Activated naive CD4-positive, alpha-beta T cell treated with anti-CD3 and anti-CD28 coated beads, Interleukin-2, amount 50 U/mL, for 72 hours (primary cell): ENCODE results near the gene EPM2A. TPM values are rescaled to one million over a fixed set of nuclear protein-coding genes. Genes with fewer than 3 reads are reported as not detected.
"Not testable (repeated sequence)": the region's sequence is repeated elsewhere in the genome, so short reads cannot be mapped to it uniquely, and the experiment has no call there.

Experiments
- ATAC-seq, 2 donors: fragments of 150-1000 bp; cut with Tn5 transposase; 2 replicates each; pipeline ENCODE4 v1.10.0; 2021; ENCODE audit warnings: mild to moderate bottlenecking in 2 of 2, moderate library complexity in 2 of 2
- DNase-seq, 2 donors: peaks; one replicate each; pipeline ENCODE4 v3.0.0; 2021 to 2022; ENCODE audit warnings: low spot score in 2 of 2
- H3K27ac Mint-ChIP-seq, 2 donors: one replicate each; pipeline ENCODE4 v1.8.0; 2022; ENCODE audit warnings: mild to moderate bottlenecking in 2 of 2, mixed read lengths in 2 of 2
- H3K36me3 Mint-ChIP-seq, 2 donors: one replicate each; pipeline ENCODE4 v1.8.0; 2022; ENCODE audit warnings: mixed read lengths in 2 of 2
- H3K9me3 Mint-ChIP-seq, 2 donors: one replicate each; pipeline ENCODE4 v1.8.0; 2022; ENCODE audit warnings: mixed read lengths in 2 of 2
- total RNA-seq, 2 donors: library from RNA; stranded (reverse); gene quantifications; one replicate each; pipeline ENCODE4 v1.2.3, GENCODE V29; 2022

EPM2A gene
- 1 to 10 TPM; 7.4 to 9.8 TPM for total RNA-seq

GRCh38 chr6:145735356-145736165 is at the start of gene EPM2A:
TSS of gene EPM2A (minus strand) at chr6:145735520. CDS start at chr6:145735498, 22 bp downstream.
- Mint-ChIP-seq H3K27ac (peak within 1 kb of the TSS; percentile 98 to 99), H3K9me3 (peaks cover 0 to 5% of the 10 kb centered on the region in 2 donors), H3K36me3 (peaks cover under 1 to 5% of the 10 kb centered on the region in 2 donors)
- DNase-seq (peak; percentile 69 to 81), ATAC-seq (peak; percentile 79 to 80)

GRCh38 chr6:145784683-145785082 is 49.4 kb upstream of the EPM2A start:
- Mint-ChIP-seq H3K27ac (no peak overlapping the region), H3K36me3 (peaks cover 3 to 14% of the 10 kb centered on the region in 2 donors), H3K9me3 (peaks cover 5 to 27% of the 10 kb centered on the region in 2 donors)
- DNase-seq (no peak), ATAC-seq (no peak)

GRCh38 chr6:145783796-145784195 is 48.5 kb upstream of the EPM2A start:
- DNase-seq, result no peak
- Mint-ChIP-seq H3K9me3 (peaks cover 4 to 25% of the 10 kb centered on the region in 2 donors), H3K27ac (no peak overlapping the region), H3K36me3 (peaks cover 0 to 11% of the 10 kb centered on the region in 2 donors)
- no peak for ATAC-seq

DNA sequence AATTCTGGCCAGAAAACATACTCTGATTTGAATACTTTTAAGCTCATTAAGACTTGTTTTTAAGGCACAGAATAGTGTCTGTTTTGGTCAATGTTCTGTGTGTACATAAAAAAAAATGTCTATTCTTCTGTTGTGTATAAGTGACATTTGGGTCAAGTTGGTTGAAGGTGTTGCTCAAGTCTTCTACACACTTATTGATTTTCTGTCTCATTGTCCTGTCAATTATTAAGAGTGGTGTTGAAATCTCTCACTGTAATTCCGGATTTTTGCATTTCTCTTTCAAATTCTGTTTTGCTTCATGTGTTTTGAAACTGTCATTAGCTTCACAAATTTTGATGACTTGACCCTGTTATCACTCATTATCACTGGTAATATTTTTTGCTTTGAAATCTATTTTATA is 37.5 kb upstream of the EPM2A start:
- Mint-ChIP-seq H3K9me3 (peaks cover 17 to 20% of the 10 kb centered on the region in 2 donors), H3K27ac (no peak overlapping the region), H3K36me3 (peaks cover 0 to 14% of the 10 kb centered on the region in 2 donors)
- ATAC-seq (no peak), DNase-seq (no peak)

- DNase-seq (no peak), ATAC-seq (no peak)
- Mint-ChIP-seq H3K9me3 (peaks cover 0 to 4% of the 10 kb centered on the region in 2 donors), H3K27ac (no peak overlapping the region), H3K36me3 (no peaks in the 10 kb centered on the region)
Observed at GRCh38 chr6:145765449-145765848, 30.1 kb upstream of the EPM2A start.

GRCh38 chr6:145763742-145764141 is 28.4 kb upstream of the EPM2A start:
- Mint-ChIP-seq H3K9me3 (no peaks in the 10 kb centered on the region), H3K36me3 (no peaks in the 10 kb centered on the region), H3K27ac (no peak overlapping the region)
- ATAC-seq, result no peak
- DNase-seq, result no peak

DNA sequence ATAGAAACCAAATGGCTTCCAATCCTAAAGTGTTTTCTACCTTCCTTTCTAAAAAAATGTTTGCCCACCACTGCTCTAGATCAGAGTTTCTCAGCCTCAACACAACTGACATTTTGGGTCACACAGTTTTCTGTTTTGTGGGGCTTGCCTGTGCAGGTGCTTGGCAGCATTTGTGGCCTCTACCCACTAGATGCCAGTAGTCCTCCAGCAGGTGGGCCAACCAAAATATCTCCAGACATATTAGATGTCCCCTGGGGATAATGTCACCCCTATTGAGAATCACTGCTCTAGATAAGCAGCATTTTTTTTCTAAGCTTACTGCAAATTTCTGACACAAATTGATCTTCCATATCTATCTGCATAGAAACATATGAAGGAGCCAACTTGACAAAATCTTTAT is 26.3 kb upstream of the EPM2A start:
- DNase-seq, result no peak
- ATAC-seq, result no peak
- Mint-ChIP-seq H3K27ac (no peak overlapping the region), H3K9me3 (no peaks in the 10 kb centered on the region), H3K36me3 (no peaks in the 10 kb centered on the region)

GRCh38 chr6:145758113-145758512 is 22.8 kb upstream of the EPM2A start:
- Mint-ChIP-seq H3K27ac (no peak overlapping the region), H3K36me3 (no peaks in the 10 kb centered on the region), H3K9me3 (no peaks in the 10 kb centered on the region)
- no peak for DNase-seq
- no peak for ATAC-seq

- no peaks in the 10 kb centered on the region for H3K36me3 Mint-ChIP-seq
- no peaks in the 10 kb centered on the region for H3K9me3 Mint-ChIP-seq
- DNase-seq (no peak), ATAC-seq (no peak)
- no peak overlapping the region for H3K27ac Mint-ChIP-seq
Observed at GRCh38 chr6:145756170-145756662, 20.9 kb upstream of the EPM2A start.

GRCh38 chr6:145755682-145756081 is 20.4 kb upstream of the EPM2A start:
- no peak overlapping the region for H3K27ac Mint-ChIP-seq
- no peak for DNase-seq
- H3K9me3 Mint-ChIP-seq, result no peaks in the 10 kb centered on the region
- no peak for ATAC-seq
- no peaks in the 10 kb centered on the region for H3K36me3 Mint-ChIP-seq

GRCh38 chr6:145752638-145753037 is 17.3 kb upstream of the EPM2A start:
- no peak for ATAC-seq

DNA sequence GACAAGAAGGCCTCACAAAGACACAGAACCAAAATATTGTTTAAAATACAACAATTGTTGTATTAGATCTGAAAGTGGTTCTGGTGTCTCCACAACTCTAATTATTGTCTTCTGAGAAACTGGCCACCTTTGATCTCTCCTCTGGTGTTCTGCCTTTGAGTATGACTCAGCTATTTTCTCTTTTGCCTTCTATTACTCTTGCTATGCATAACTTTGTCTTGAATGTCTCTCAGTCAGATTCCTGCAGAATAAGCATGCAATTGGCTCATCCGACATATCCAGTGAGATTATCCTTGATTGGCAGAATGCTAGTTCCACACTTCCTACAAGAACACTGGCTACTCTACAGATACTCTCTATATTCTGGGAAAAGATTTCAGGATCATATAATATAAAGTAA is 14.3 kb upstream of the EPM2A start:
- Mint-ChIP-seq H3K27ac (no peak overlapping the region), H3K36me3 (peaks cover 0 to 4% of the 10 kb centered on the region in 2 donors), H3K9me3 (peaks cover 0 to 5% of the 10 kb centered on the region in 2 donors)
- ATAC-seq (no peak), DNase-seq (no peak)

More at GRCh38 chr6:145752638-145753037, 17.3 kb upstream of the EPM2A start:
- H3K36me3 Mint-ChIP-seq, result no peaks in the 10 kb centered on the region
- no peak for DNase-seq
- H3K27ac Mint-ChIP-seq, result no peak overlapping the region
- peaks cover 0 to 5% of the 10 kb centered on the region in 2 donors for H3K9me3 Mint-ChIP-seq

DNA sequence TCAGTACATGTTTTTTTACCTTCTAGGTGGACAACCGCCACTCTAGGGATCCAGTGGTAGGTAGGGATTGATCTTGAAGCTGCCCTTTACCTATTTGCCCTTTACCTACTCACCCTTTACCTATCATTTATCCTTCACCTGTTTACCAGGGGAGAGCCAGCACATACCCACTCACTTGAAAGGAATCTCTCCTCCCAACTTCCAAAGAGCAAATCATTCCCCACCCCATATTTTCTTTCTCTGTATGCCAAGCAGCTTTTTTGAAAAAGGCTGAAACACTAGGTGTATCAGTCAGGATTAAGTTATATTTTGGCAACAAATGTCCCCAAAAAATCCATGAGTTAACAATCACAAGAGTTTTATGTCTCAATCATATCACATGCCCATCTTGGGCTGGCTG is 10.5 kb upstream of the EPM2A start:
- Mint-ChIP-seq H3K9me3 (peaks cover 0 to 5% of the 10 kb centered on the region in 2 donors), H3K36me3 (peaks cover 0 to 4% of the 10 kb centered on the region in 2 donors), H3K27ac (no peak overlapping the region)
- DNase-seq (no peak), ATAC-seq (no peak)

GRCh38 chr6:145744619-145745018 is 9.3 kb upstream of the EPM2A start:
- Mint-ChIP-seq H3K36me3 (peaks cover 0 to 4% of the 10 kb centered on the region in 2 donors), H3K9me3 (peaks cover 0 to 5% of the 10 kb centered on the region in 2 donors), H3K27ac (no peak overlapping the region)
- DNase-seq (no peak), ATAC-seq (no peak)

DNA sequence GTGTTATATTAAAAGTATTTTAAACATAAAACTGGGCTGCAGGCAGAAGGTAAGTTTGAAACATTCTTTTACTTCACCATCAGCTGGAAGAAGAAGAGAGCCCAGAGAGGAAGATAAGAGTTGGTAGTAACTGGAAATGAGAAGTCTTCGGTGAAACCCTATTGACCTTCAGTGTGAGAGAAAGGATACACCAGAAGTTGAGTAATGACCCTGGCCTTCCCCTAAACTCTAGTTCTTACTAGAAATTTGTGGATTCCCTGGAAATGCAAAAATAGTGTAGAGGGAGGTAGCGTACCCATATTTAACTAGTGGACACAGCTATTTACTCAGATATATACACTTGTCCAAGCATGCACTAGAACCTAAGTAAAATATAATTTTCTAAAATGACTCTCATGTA is 8.0 kb upstream of the EPM2A start:
- ATAC-seq (no peak), DNase-seq (no peak)
- Mint-ChIP-seq H3K36me3 (peaks cover 0 to 4% of the 10 kb centered on the region in 2 donors), H3K27ac (no peak overlapping the region), H3K9me3 (peaks cover 0 to 3% of the 10 kb centered on the region in 2 donors)

GRCh38 chr6:145742472-145742871 is 7.2 kb upstream of the EPM2A start:
- H3K9me3 Mint-ChIP-seq, DNase-seq, ATAC-seq, H3K27ac Mint-ChIP-seq, H3K36me3 Mint-ChIP-seq: not testable (repeated sequence)

GRCh38 chr6:145739685-145740084 is 4.4 kb upstream of the EPM2A start:
- not testable (repeated sequence) for ATAC-seq, DNase-seq, H3K36me3 Mint-ChIP-seq, H3K27ac Mint-ChIP-seq, H3K9me3 Mint-ChIP-seq

- ATAC-seq, result no peak
- H3K27ac Mint-ChIP-seq, result no peak overlapping the region
Observed at GRCh38 chr6:145738265-145738664, 2.9 kb upstream of the EPM2A start.

More at GRCh38 chr6:145738265-145738664, 2.9 kb upstream of the EPM2A start:
- no peak for DNase-seq
- no peaks in the 10 kb centered on the region for H3K9me3 Mint-ChIP-seq
- H3K36me3 Mint-ChIP-seq, result peaks cover 0 to 5% of the 10 kb centered on the region in 2 donors
